Measurements from ENCODE around the gene ACADSB.
A peak's percentile ranks its signal among the peaks of the same experiment; 100 is the strongest.

Gene ACADSB

DNA sequence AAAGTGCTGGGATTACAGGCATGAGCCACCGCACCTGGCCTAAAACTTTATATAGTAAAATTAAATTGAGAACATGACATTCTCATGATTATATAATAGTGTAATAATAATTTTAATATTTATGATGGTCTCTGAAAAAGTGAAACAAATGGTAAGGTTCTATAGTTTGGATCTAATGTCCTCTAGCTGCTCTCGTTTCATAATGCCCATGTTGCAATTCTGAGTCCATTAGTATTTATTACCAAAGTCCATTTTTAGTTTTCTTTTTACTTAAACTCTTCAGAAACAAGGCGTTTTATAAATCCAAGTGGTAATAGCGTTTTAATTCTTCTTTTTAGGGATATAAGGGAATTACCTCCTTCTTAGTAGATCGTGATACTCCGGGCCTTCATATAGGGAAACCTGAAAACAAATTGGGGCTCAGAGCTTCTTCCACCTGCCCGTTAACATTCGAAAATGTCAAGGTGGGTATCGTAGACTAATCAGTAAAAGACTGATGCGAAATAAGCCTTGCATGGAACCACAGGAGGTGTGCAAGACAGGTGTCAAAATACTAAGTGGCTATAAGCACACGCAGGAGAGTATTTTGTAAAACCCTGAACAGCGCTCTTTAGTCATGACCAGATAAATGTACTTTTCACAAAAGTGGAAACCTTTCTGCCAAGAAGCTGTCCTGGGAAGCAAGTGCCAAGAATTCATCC is 34.1 kb downstream of the ACADSB start:
- no peak for DNase-seq (ENCODE audit: low read depth)

GRCh38 chr10:123043409-123043925 is 34.7 kb downstream of the ACADSB start:
- peak; percentile 9 for DNase-seq (ENCODE audit: low read depth)

DNA sequence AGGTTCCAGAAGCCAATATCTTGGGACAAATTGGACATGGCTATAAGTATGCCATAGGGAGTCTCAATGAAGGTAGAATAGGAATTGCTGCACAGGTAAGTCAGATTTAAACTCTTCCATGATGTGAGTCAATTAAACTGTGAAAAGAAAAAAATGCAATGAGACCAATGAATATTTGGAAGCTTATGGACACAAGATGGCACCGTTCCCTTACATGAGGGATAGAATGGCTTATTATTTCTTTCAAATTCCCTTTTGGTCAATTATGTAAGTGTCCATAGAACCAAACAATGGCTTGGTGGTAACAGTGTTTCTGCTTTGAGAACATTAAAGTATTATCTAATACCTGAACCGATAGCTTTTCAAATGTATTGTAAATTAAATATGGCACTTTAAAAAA is 35.6 kb downstream of the ACADSB start:
- no peak for DNase-seq (ENCODE audit: low read depth)

DNA sequence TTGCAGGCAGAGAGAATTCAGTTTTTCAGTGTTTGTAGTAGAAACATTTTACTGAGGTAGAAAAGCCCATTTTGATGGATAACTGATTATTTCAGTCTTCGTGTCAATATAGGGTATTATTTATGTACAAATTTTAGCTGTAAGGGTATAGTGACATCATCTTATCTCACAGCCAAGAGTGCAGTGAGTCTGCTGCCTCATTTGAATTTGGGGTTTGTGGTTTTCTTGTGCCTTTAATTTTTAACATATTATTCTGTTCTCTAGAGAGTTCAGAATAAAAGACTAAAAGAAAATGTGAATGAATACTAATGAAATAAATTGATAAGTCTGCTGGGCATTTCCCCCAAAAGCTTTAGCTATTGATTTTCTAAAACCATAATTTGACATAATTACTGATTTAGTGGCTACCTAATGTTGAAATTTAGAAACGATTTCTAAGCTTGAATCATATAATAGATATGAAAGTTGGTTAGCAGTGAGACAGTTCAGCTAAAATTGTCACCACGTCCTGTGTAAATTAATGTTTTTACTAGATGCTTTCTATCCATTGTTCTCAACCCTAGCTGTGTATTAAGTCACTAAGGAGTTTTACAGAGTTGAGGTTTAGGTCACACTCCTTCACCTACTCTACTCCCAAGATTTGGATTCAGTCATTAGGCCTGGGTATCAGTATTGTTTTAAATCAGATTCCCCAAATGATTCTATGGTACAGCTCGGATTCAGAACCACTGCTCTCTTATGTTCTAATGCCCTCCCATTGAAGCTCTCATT is 37.3 kb downstream of the ACADSB start:
- DNase-seq (ENCODE audit: low read depth), result no peak

DNA sequence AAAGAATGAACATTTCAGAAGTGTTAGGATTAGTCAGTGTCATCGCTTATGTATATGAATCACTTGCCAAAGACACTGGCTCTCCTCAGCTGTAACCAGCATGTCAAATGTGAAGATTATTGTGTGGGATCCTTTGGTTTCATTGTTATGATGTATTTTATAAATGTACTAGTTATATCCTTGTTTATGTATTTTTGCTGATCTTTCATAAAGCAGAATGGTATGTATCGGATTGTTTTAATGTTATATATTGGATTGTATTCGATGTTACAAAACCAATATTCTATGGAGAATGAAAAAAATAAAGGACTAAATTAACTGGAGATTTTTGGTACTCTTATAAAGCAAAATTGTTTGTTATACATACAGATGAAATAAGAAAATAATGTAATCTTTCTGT is 49.2 kb downstream of the ACADSB start:
- DNase-seq (ENCODE audit: low read depth), result no peak

DNA sequence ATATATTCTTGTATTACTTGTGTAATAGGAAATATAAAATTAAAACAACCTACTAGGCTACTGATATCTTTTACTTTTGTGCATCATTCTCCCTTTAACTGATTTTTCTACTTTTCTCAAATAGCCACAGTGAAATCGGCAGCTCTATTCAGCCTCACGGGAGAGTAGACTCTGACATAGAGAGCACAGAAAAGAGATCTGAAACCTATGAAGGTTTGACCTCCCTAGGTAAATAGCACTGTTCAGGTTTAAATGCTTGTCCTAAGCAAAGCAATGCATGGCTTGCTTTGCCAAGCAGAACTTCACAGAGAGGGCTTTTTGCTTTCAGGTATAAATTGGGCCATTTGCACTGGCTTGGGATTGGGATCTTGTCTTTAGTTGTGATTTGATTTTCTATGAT is 53.1 kb downstream of the ACADSB start:
- no peak for DNase-seq (ENCODE audit: low read depth)

- no peak for DNase-seq (ENCODE audit: low read depth)
Measured at GRCh38 chr10:123062726-123063125, 53.9 kb downstream of the ACADSB start.

DNA sequence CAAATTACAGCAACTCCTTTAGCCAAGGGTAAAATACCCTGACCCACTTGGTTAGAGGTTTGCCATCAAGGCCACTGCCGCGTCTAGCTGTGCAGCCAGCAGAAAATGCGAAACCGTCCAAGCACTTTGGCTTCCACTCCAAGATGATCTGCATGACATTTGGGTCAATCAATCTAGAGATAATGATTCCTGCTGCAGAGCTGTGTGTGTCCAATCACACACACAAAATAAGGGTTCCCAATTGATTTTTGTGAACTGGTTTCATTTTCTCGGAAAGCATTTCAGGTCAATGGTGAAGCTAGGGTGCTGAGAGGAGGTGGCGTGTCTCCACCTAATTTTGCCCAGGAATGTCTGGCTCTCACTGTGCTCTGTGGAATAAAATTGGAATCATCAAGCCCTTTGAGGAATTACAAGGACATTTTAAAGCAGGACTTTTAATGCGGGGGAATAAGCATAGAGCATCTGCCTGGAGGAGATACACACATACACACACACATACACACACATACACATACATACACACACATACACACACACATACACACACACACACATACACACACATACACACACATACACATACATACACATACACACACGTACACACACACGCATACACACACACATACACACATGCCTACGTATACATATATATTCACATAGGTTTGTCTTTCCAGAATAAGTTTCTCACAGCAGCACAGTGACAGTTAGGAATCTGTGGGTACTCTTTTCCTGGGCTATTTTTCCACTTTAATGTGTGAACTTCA is 59.5 kb downstream of the ACADSB start:
- no peak for DNase-seq (ENCODE audit: low read depth)

GRCh38 chr10:123069246-123069986 is 60.6 kb downstream of the ACADSB start:
- no peak for DNase-seq (ENCODE audit: low read depth)

- no peak for DNase-seq (ENCODE audit: low read depth)
Measured at GRCh38 chr10:123073187-123073586, 64.4 kb downstream of the ACADSB start.

GRCh38 chr10:123074215-123074614 is 65.4 kb downstream of the ACADSB start:
- DNase-seq (ENCODE audit: low read depth), result no peak

DNA sequence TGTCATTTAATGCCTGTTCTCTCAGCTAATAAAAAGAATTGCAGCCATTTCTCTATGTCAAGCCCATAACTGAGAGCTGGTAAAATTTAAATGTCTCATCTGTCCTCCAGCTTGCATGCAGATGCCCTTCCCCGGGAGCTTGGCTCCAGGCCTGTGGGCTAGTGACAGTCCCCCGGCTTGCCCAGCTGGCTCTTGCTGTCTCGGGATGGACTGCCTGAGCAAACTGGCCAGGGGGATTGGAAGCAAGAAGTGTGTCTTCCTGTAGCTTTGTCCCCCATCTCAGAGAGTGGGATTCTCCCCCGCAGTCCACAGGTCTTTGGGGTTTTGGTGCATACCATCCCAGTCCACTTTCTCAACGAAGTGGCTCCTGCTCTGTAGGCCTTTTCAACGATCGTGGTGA is 73.1 kb downstream of the ACADSB start:
- no peak for DNase-seq (ENCODE audit: low read depth)

DNA sequence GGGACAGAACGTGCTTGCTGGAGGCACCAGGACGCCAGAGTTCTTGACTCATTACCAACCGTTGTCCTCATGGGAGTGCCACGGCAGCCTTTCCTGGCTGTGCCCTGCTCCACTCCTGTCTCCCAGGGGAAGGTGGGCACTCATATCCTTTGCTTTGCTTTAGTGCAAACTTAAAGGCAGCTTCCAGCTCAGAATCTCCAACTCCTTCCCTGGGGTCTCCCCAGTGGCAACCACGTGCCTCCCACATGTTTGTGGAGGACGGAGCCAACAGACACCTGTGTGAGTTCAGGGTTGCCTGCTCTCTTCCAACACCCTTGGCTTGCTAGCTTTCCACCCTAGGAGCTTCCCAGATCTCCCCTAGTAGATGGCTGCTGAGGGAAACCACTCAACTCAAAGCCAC is 75.0 kb downstream of the ACADSB start:
- DNase-seq (ENCODE audit: low read depth), result no peak

- DNase-seq (ENCODE audit: low read depth), result no peak
Measured at GRCh38 chr10:123086281-123086680, 77.5 kb downstream of the ACADSB start.

DNA sequence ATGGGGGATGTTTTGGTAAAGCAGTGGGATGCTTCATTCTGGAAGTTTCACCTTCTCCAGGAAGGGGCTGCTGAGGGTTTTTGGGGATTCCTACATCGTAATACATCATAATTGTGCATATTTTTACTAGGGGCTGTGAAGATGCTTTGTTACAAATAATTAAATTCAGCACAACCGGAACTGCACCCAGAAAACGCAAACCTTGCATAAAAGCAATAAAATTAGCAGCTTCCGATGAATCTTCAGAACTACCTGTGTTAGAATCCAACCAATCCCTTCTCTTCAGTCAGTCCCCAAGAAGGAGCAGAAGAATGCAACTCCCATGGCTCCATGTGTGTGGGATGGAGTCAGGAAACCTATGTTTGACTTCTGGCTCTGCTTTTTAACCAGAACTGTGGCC is 78.5 kb downstream of the ACADSB start:
- DNase-seq (ENCODE audit: low read depth), result no peak

GRCh38 chr10:123087786-123088185 is 79.0 kb downstream of the ACADSB start:
- DNase-seq (ENCODE audit: low read depth), result no peak

DNA sequence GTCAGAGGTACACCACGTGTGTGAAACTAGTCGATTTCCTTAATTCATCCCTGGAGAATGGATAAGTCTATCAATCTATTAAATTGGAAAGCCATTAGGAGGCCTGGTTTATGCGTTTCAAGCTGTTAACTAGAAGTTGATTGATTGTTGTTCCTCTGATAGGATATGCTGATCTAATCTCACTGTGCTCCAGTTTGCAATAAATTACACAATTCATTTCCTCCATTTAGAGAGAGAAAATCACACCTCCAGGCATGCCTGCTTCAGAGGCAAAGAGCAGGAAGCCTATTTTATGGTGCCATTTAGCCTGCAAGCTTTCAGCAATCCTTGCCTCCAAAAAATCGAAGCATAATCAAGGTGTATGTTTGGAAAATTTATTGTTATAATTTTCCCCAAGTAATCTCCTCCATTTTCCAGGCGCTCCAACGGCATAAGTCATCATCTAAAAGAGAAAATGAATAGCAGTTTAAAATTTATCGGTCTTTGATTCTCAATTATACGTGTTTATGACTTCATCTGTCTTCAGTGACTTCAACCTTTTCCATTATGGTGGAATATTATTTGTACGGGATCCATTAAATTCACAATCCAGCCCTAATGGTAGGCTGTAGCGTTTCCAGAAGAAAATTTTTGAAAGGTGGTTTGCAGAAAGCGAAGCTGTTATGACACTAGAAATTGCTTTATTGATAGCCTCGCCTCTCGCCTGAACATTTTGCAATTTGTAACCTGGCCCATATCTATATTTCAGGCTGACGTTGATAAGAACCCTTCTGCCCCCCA is 84.0 kb downstream of the ACADSB start:
- DNase-seq (ENCODE audit: low read depth), result no peak

DNA sequence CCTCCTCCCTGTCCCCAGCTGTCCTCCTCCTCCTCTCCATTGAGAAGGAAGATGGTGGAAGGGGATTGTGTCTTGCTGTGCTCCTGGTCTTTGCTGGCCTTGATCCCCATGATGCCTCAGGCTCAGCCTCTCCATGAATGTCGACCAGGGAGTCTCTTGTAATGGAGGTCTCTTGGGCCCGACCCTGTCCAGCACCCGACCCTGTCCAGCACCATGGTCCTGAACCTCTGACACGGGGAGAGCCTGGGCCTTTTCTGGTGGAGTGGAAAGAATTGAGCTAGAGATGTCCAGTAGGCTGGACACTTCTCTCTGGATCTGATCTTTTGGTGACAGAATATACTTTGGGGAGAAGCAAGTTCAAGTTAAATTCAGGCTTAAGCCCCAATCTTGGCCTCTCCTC is 84.7 kb downstream of the ACADSB start:
- no peak for DNase-seq (ENCODE audit: low read depth)

DNA sequence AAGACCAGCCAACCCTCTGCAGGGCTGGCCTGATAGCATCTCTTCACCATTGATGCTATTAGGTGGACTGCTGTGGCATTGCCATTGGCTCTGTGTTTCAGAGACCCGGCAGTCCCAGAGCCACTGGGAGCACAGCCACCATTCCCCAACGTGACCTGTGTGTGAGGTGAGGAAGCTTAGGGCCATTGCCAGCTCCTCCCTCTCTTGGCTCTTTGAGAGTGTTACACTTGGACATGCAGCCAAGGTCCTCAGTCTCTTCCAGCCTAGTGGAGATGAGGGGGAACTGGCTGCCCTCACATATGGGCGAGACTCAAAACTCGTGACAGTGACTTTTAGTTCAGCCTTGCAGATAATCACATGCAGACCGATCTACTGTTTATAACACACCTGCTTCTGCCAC is 87.6 kb downstream of the ACADSB start:
- no peak for DNase-seq (ENCODE audit: low read depth)

GRCh38 chr10:123097039-123097438 is 88.2 kb downstream of the ACADSB start:
- DNase-seq (ENCODE audit: low read depth), result no peak

DNA sequence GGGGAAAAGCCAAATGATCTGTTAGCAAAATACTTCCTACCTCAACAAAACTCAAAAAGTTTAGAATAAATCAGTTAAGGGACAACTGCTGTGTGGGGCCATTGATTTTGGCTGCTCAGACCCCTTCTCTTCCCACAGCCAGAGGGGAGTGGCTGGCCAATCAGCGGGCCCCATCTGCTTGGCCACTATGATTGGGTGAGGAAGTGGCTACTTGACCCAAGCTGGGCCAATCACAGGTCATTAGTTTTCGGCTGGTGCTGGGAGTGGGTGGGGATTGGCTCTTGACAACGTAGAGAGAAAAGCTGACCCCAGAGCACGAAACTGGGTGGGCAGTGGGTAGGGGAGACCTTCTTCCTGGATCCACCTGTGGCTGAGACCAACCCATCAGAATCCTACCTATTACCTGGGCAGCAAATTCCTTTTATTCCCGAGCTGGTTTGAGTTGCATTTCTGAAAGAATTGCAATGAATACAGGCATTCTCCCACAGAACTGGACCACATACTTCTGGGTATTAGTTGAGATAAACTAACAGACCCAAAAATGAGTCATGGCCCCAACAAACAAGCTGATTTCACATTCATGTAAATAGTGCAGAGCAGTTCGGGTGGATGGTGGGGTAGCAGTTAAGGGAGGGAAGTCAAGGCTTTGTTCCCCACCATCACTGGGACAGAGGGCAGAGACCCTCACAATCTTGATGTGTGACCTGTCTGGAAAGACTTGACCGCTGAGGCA is 91.4 kb downstream of the ACADSB start:
- DNase-seq (ENCODE audit: low read depth), result no peak

Measured in stimulated activated CD8-positive, alpha-beta memory T cell treated with anti-CD3 and anti-CD28 coated beads, Interleukin-12 subunit alpha, Interleukin-12 subunit beta, amount 100 ng/mL, for 1 hour (primary cell).